Measurements from ENCODE around the gene LIN52. TPM values are rescaled to one million over a fixed set of nuclear protein-coding genes. Genes with fewer than 3 reads are reported as not detected.

Gene LIN52
- total and polyA plus RNA-seq, 2 of the 8 experiments (the other 6 are each of a cell fraction or from before 2014, with no cell fraction given), result 6.8 to 11.6 TPM

- H3K79me2 ChIP-seq (ENCODE audit: control insufficient read depth in 1 of 2, insufficient read depth in 2 of 2, low read length in 2 of 2), result no peaks in the 10 kb centered on the region
- no peak overlapping the region for H3K14ac ChIP-seq (ENCODE audit: insufficient read length)
- no peak overlapping the region for H3K56ac ChIP-seq (replicated peaks; ENCODE audit: insufficient read length, low read depth, low read length)
- no peaks in the 10 kb centered on the region for H3K9me3 ChIP-seq (ENCODE audit: insufficient read depth in 2 of 2, low read depth in 1 of 2, low read length in 1 of 2)
- no peaks in the 10 kb centered on the region; a peak in 1 of 8 replicates for H3K36me3 ChIP-seq (ENCODE audit: control insufficient read depth in 2 of 4, insufficient read depth in 4 of 4, low read length in 3 of 4)
- no peak overlapping the region for H3K4me2 ChIP-seq (ENCODE audit: insufficient read depth in 1 of 2, low read depth in 2 of 2, low read length in 2 of 2)
- FAIRE-seq (no peak), DNase-seq (ENCODE audit: low read depth in 1 of 2, low spot score in 2 of 2) (no peak)
- no peaks in the 10 kb centered on the region for H3K4me1 ChIP-seq (replicated peaks in 1 of 4; ENCODE audit: control insufficient read depth in 3 of 4, insufficient read depth in 4 of 4, low read length in 3 of 4)
- 69% methylated on average over 8 of the region's 8 CpGs; no CpG with 5 or more reads in 1 of the 2 experiments for WGBS, 2 experiments (ENCODE audit: extremely low coverage in 1 of 2, insufficient coverage in 1 of 2, insufficient read length in 1 of 2, insufficient replicate concordance in 2 of 2, low coverage in 1 of 2, low lambda C conversion rate in 2 of 2, missing lambda C conversion rate in 1 of 2)
- H2BK120ac ChIP-seq (replicated peaks; ENCODE audit: low read depth, low read length), result no peak overlapping the region
- H4K20me1 ChIP-seq (replicated peaks in 1 of 2; ENCODE audit: control insufficient read depth in 1 of 2, insufficient read depth in 2 of 2, low read length in 2 of 2), result no peaks in the 10 kb centered on the region
- no peak overlapping the region for H3K23ac ChIP-seq (ENCODE audit: insufficient read length)
- H2AK5ac ChIP-seq (ENCODE audit: low read depth, low read length), result no peak overlapping the region
- no peak overlapping the region for H2BK15ac ChIP-seq (ENCODE audit: low read length)
- H3K27me3 ChIP-seq (replicated peaks in 1 of 4; ENCODE audit: control insufficient read depth in 3 of 4, extremely low read depth in 1 of 4, insufficient read depth in 3 of 4, low read length in 3 of 4), result no peaks in the 10 kb centered on the region
- no peak overlapping the region for H2BK20ac ChIP-seq (ENCODE audit: low read length)
- no peak overlapping the region for H3K18ac ChIP-seq (ENCODE audit: extremely low read depth, low read length)
- H3K23me2 ChIP-seq (ENCODE audit: low read depth, low read length), result no peaks in the 10 kb centered on the region
- no peak overlapping the region for H3K9ac ChIP-seq (replicated peaks in 1 of 4; ENCODE audit: extremely low read depth in 1 of 4, low read depth in 3 of 4, low read length in 3 of 4)
- CTCF ChIA-PET (ENCODE audit: partially characterized antibody), result interaction anchor here (0.6 to 2.2 kb wide), 11 partner anchors 9 to 117 kb away, joined by 3 to 9 read pairs (median 3); no protein-coding TSS in a partner anchor
- H2AFZ ChIP-seq (ENCODE audit: low read length), result no peak overlapping the region
- no peak overlapping the region for H4K5ac ChIP-seq (ENCODE audit: insufficient read length, low read depth, low read length)
- no peak overlapping the region for H3K27ac ChIP-seq (ENCODE audit: low read depth, low read length)
- H2BK5ac ChIP-seq (ENCODE audit: low read depth, low read length), result no peak overlapping the region
- H3K4me3 ChIP-seq (ENCODE audit: extremely low read depth in 1 of 4, insufficient read depth in 2 of 4, low read depth in 3 of 4, low read length in 4 of 4), result no peak overlapping the region
- no peak overlapping the region for H3K4ac ChIP-seq (replicated peaks; ENCODE audit: insufficient read length, low read depth, low read length)
- no peak overlapping the region for H4K8ac ChIP-seq (ENCODE audit: extremely low read depth, insufficient read depth, low read length)
- POLR2A ChIA-PET (ENCODE audit: partially characterized antibody), result interaction anchor here (1.3 to 1.9 kb wide), 2 partner anchors 14 to 36 kb away, joined by 3 read pairs; no protein-coding TSS in a partner anchor
- TF ChIP-seq MAFK (IDR thresholded peaks at IDR 0.05; ENCODE audit: low read depth, low read length) (no peak), SIN3A (conservative IDR thresholded peaks at IDR 0.05 in 1 of 2, IDR thresholded peaks at IDR 0.05 in 1 of 2; ENCODE audit: low read depth in 1 of 2, low read length in 2 of 2) (no peak), CEBPB (IDR thresholded peaks at IDR 0.05; ENCODE audit: low read depth, low read length) (no peak)
- no peak overlapping the region for H4K91ac ChIP-seq (replicated peaks; ENCODE audit: insufficient read length, low read length)
- H3K79me1 ChIP-seq (ENCODE audit: low read depth, low read length), result no peaks in the 10 kb centered on the region
- no peak overlapping the region for H2BK12ac ChIP-seq (ENCODE audit: low read depth, low read length)
These were observed 55.7 kb downstream of the LIN52 start for GRCh38 chr14:74140374-74140850.

Measured in H1 (cell line).